Stimulated activated CD4-positive, alpha-beta T cell treated with anti-CD3 and anti-CD28 coated beads, TNF-alpha, amount 100 ng/mL, for 4 hours (primary cell): Measurements from ENCODE around the gene SCFD2.
"Not testable (repeated sequence)": the region's sequence is repeated elsewhere in the genome, so short reads cannot be mapped to it uniquely, and the experiment has no call there.

Source experiments
- DNase-seq, 3 experiments: peaks; one replicate each; pipeline ENCODE4 v3.0.0-alpha.2; 2020; ENCODE audit warnings: low read depth in 3 of 3

The SCFD2 gene

DNA sequence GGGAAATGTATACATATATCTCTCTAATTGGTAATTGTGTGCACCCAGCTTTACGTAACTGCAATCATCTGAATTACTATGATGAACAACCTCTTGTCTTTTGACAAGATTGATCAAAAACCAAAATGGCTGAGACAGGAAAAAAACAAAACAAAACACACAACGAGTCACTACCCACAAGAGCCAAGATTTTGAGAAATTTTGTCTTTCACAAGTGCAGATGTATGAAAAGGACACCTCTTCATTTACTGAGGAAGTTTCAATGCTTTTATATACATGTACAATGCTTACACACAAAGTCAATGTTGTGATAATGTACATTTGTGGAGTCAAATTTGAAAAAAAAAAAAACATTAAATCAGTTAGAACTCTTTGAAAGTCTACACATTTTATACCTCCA, 224.6 kb downstream of the SCFD2 start:
- no peak for DNase-seq

DNA sequence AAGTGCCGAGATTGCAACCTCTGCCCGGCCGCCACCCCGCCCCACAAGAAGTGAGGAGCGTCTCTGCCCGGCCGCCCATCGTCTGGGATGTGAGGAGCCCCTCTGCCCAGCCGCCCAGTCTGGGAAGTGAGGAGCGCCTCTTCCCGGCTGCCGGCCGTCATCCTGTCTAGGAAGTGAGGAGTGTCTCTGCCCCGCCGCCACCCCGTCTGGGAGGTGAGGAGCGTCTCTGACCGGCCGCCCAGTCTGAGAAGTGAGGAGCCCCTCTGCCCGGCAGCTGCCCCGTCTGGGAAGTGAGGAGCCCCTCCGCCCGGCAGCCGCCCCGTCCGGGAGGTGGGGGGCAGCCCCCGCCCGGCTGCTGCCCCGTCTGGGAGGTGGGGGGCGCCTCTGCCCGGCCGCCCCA, 226.6 kb downstream of the SCFD2 start:
- not testable (repeated sequence) for DNase-seq

DNA sequence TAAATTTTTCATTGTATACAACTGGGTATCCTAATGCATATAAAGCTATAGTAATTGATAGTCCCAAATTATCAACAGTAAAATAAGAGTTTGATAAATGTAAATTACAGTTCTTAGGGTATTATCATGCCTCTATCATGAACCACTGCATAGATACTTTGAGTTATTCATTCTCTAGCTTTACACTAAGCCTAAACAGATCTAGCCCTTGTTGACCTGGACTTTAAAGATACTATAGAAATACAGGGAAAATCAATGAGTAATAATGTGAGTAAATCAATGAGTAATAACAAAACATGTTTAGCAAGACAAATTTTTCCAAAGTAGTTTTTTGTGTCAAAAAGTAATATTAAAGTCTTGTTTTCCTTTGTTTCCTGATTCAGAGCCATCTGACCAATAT, 228.4 kb downstream of the SCFD2 start:
- DNase-seq: no peak

DNA sequence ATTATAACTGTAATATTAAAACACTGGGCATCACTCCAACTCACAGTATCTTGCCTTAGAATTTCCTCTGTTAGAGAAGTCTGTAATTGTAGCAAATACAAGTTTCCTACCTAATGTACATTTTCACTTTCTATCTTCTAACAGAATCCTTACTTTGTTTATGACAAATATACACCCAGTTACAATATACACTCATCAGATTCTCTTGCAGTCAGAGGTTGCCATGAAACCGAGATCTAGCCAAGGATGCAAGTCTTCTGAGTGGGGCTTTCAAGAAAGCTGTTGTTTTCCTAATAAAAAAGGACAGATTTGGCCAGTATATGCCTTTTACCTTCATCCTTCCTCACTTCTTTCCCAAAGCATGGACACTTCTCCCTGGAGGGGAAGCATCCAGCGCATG, 228.9 kb downstream of the SCFD2 start:
- DNase-seq: no peak

DNA sequence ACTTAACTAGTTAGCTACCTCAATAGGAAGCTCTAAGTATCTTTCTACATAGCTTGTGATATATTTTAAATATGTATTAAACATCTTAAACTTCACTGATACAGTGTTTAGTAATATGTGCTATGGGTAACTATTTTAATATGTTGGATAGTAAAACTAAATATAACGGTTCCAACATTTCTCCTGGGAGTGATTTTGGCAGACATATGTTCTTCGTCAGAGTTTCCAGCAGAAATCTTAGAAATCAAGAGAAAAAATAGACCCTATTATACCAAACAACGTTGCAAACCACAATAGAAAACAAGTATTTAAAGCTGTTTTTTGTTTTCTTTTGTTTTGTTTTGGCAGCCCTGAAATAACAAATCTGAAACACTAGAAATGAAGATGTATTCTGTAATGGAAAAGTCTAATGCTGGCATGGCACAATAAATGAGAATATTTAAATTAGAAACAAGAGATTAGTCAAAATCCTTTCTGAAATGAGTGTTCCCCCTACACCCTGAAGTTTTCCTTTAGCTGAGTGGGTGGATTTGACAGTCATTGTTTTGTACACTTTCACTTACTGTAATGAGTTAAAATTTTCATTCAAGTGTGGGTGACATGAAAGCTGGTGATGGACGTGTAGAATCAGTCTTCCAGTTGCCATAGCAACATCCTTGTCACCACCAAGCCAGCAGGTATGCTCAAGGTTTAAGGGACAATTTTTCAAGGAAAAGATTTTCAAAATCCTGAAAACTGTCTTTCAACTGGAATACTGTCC, 233.5 kb downstream of the SCFD2 start:
- DNase-seq: no peak

DNA sequence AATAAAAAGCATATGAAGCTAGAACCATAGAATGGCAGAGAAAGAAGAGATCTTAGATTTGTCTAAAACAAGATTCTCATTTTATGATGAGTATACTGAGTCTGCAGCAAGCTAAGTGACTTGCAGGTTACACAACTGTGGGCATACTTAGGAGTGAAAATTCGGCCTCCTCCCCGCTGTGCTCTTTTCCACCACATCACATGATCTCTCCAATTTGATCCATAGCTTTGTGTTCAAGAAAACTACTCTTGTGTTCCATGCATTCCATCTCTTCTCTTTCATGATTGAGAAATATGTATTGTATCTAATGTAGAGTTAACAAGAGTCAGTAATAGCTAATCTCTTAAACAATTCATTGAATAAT, 234.3 kb downstream of the SCFD2 start:
- no peak for DNase-seq

DNA sequence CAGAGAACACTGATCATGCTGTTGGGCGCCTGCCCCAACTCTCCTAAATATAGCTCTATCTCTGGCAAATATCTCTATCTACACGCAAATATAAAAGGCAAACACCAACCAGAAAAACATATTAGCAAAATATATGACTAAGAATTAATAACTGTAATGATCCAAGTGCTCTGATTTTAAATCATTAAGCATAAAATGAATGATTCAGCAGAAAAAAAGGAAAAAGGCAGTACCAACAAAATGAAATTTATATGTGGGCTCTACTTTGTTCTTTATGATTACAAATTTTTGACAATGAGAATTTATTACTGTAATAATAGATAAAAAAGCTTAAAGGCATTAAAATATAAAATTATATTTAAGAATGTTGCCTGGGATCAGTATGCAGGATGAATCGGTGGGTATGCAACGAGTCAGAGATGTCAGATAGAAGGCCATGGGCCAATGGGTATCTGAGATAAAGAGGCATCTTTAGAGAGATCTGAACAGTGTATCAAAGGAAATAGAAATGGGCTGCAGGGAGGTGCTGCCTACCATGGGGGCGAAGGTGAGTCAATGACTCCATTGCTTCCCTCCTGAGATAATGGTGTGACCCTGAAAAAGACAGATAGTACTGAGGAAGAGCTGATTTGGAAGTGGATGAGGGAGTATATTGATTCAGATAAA, 234.8 kb downstream of the SCFD2 start:
- DNase-seq: no peak

DNA sequence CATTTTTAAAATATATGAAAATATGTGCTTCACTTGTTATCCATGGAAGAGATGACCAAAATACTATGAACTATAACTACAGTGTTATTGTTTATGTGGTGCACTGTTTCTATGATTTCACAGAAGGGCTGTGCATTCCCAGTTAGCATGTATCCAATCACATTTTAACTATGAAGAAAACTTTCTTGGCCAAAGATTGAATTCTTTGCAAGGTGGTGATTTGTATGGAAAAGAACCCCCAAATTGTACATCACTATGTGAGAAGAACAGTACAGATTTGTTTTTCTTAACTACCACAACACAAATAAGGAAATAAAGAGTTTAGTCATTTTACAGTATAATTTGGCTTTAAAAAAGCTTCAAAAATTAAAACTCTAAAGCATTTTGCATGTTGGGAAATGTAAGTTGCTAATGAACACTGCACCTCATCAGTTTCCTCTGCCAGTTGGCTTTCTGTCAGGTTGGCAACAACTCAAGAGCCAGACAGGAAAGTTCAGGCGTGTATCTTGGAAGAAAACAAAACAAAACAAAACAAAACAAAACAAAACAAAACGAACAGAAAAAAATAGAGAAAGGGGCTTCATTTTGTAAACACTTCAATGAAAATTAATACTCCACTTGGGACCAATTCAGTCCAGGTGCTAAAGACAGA, 237.0 kb downstream of the SCFD2 start:
- DNase-seq: no peak

DNA sequence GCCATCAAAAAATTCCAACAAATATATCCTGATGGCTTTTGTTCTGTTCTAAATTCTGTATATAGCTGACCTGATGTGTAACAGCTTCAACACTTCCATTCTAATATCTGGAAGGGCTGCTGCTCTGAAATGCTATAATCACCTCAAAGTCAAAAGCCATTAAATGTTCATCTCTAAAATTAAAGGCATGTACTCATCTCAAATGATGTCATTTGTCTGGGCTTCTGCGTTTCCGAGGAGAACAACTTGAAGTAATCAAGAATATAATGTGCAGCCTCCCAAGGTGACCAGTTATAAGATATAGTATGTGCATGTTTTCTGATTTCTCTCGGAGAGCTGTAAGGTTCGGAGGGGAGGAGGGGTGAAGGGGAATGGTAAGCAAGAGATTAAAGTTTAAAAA, 237.6 kb downstream of the SCFD2 start:
- DNase-seq: no peak

DNA sequence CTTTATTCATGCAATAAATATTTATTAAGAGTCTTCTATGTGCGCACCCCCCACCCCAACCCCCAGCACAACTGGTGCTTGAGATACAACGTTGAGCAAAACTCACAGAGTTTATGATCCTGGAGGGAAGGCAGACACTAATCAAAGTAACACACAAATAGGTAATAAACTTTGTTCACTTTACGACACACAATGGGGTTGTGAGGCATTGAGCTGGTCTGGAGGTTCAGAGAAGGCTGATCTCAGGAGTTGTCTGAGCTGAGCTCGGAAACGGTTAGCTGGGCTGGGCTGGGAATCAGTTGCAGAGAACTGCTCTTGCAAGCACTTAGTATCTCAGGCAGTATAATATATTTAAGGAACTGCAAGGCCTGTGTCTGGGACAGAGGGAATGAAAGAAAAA, 238.5 kb downstream of the SCFD2 start:
- DNase-seq: no peak

DNA sequence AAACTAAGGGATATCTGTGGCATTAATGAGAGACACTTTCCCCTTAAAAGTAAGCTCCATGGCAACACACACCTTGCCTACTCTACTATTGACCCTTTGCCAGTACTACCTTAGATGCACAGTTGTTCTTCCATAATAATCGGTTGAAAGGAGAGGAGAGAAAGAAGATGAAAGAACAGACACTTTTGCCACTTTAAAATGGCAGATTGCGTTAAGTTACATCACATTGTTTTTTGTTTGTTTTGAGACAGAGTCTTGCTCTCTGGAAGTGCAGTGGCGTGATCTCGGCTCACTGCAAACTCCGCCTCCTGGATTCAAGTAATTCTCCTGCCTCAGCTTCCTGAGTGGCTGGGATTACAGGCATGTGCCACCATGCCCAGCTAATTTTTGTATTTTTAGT, 239.8 kb downstream of the SCFD2 start:
- DNase-seq: no peak

DNA sequence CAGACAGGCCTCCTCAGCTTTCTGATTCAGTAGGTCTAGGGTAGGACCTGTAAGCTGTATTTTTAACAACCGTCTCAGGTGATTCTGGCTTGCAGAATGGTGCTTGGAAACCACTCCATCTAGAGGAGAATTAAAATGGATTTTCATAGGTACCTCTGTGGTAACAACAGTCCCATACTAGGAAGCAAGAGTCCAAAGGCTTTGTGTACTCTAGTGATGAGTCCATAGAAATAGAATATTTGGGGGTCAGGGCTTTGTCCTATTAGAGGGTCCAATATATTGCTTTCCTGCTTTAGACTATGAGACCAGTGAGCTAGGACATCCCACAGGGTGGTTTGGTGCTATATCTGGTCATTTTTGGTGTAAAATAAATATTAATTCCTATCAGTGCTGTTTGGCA, 242.0 kb downstream of the SCFD2 start:
- no peak for DNase-seq

DNA sequence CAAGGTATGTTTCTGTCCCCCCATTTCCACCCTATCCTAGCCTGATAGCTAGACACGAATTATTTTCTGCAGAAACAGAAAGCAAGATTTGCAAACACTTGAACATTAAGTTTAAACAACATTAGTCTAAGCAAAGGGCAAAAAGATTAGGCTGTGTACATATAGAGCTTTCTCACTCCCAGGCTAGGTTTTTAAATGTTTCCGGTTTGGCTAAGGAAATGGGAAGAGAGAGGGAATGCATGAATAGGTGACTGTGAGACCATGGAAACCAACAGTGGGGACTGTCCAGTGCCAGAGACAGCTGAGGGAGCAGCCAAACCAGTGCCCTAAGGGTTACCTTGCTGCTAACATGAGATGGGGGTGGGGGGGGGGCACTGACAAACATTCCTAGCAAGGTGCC, 242.7 kb downstream of the SCFD2 start:
- DNase-seq: no peak

DNA sequence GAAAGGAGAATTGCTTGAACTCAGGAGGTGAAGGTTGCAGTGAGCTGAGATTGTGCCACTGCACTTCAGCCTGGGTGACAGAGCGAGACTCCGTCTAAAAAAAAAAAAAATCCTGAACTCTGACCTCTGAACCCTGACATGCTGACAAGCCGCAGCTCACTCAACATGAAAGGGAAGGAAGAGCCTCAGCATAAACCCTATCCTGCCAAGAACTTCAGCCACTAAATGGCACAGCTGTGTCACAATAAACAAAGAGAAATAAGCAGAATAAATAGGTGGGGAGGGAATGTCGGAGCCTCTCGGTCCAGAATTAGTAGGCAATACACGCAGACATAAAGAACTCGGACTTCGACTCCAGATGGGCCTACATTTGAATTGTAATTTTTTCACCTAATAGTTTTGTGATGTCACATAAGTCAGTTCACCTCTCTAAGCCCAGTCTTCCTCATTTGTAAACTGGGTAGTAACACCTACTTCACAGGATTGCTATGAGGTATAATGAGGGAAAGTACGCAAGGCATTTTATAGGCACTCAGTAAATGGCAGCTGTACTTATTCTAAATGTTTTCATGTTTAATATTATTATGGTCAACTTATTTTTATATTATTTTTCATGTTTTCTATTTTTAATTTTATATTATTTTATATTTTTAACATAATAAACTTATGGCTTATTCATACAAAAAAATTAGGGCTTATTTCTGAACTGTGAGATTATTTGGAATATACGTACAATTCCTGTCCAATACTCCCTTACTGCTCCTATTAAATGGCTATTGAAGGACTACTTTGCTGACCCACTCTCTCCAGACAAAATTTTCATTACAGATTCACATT, 243.4 kb downstream of the SCFD2 start:
- DNase-seq: no peak

DNA sequence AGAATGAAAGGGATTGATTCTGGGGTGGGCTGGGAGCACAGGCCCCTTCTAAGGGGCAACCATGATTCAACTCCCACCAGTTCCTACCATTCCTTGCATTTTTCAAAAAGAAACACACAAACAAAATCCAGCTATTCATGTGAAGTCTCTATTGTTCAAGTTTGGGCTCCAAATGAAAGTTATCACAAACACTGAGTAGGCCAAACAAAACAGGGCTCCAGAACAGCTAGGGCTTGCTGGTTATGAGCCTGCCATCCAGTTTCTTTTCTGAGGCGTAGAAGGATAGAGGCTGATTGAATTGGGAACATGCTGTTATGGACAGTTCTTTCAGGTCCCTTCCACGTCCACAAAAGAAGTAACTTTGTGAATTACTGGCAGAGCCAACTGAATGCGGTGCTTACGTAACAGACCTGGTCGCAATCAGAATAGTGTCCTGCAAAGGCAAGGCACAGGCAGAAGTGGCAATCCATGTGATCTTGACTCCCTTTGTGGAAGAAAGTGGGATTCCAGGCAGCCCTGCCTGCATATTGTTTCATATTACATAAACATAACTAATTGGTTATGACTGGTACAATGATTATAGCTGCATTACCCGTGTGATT, 244.5 kb downstream of the SCFD2 start:
- no peak for DNase-seq

DNA sequence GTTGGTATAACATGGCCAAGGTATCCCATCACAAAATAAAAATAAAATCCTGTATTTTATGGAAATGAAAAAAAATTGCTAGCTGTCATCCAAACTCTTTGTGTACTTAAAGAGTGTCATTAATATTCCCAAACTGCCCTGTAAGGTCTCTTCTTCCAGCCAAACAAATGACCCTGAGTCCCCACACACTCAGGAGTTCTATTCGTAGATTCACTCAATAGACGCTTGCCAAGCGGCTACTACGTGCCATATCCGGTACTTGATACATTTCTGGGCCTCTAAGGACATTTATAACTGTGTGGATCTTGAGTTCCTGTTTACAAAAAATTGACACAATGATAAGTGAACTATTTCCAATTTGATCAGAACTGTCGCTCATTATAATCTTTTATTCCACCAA, 245.1 kb downstream of the SCFD2 start:
- DNase-seq: no peak

DNA sequence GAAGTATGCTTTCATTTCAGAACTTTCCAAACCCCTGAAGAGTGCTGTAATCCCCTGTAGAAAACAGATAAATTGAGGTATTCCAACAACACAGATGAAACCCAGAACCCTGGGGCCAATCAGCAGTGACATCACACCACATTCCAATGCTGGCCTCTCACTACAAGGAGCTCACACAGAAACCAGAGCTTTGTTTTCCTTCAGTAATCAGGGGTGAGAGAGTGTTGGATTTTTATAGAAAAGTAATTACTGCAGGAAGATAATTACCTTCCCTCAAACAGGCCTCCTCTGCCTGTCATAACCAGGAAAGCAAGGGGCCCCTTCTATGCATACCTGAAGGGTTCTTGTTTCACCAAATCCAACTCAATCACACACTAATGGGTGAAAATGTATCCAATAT, 246.2 kb downstream of the SCFD2 start:
- no peak for DNase-seq

DNA sequence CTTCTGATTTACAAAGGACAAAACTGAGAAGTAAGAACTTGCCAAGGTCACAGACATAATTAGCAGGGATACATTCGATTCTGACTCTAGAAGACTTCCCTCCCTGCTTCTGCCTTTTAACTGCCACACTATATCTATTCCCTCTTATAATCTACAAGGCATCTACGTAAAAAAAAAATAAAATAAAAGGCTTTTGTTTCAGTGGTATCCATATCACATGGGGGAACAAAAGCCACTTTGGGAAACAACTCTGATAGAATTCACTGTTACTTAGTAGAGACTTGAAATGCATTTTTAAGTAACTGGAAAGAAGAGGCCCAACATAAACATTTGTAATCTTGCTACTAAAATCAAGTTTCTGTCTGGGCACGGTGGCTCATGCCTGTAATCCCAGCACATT, 247.2 kb downstream of the SCFD2 start:
- no peak for DNase-seq

DNA sequence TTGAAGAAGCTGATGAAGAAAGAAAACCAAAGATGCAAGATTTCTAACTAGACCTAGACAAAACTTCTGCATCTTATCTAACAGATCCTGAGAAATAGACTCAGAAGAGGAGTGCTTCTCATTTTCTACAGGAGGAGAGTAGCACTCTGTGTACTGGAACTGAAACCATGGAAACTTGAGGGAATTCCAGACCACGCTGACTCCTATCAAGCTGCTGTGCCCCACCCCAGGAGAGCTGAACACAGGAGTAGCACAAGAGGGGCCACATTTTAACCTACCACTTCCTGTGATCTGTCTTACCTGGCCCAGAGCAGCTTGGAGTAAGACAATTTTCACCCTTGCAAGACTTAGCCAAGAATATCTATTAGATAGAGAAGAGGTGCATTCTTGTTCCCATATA, 248.9 kb downstream of the SCFD2 start:
- no peak for DNase-seq

DNA sequence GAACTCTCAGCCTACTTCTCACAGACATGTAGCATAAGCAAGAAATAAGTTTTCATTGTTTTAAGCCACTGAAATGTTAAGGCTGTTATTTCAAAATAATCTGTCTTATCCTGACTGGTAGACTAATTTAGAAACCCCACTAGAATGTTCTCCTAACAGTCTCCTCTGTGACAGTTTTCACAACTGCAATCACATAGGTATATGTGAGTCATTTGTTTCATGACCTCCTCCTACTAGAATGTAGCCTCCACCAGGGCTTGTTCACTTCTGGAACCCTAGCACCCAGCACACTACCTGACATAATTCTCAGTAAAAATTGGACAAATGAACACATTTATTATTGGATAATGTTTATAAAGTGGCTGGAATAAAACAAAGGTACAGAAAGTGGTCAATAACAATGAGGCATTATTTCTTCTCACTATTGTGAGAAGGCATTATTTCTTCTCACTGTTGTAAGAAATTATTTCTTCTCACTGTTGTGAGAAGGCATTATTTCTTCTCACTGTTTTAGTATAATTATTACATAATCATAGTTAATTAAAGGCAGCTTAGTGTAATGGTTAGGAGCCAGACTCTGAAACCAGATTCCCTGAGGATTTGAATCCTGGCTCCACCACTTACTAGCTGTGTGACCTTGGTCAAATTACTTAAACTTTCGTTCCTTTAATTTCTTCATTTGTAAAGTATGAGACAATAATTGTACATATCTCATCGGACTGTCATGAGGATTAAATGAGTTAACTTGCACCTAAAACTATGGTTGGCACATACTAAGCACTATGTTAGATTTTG, 252.2 kb downstream of the SCFD2 start:
- no peak for DNase-seq

DNA sequence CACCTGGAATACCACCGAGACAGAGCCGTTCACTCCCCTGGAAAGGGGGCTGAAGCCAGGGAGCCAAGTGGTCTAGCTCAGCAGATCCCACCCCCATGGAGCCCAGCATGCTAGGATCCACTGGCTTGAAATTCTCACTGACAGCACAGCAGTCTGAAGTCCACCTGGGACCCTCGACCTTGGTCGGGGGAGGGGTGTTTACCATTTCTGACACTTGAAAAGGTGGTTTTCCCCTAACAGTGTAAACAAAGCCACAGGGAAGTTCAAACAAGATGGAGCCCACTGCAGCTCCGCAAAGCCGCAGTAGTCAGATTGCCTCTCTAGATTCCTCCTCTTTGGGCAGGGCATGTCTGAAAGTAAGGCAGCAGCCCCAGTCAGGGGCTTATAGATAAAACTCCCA, 260.5 kb downstream of the SCFD2 start:
- DNase-seq: no peak
